Kidney (tissue), 14 donors: ENCODE measurements around the gene CCDC201. TPM values are rescaled to one million over a fixed set of nuclear protein-coding genes. Genes with fewer than 3 reads are reported as not detected.
"Not testable (repeated sequence)": the region's sequence is repeated elsewhere in the genome, so short reads cannot be mapped to it uniquely, and the experiment has no call there.

Experiments used
- DNase-seq, 5 donors: peaks; one replicate each; pipeline ENCODE4 v3.0.0-alpha.2; 2013 to 2020
- FAIRE-seq: peaks from 2 replicates; lab custom pipeline; 2012; peaks lifted over from hg19 to GRCh38; lab: Jason Lieb, UNC
- H3K27ac ChIP-seq, 2 donors: one replicate each; pipeline ENCODE4 v1.7.0; 2013; ENCODE audit warnings: low read depth in 2 of 2, low read length in 2 of 2, inconsistent platforms in 1 of 2
- H3K27me3 ChIP-seq: one replicate; pipeline ENCODE4 v1.7.1; 2013; ENCODE audit warnings: low read length, inconsistent platforms; ENCODE audit not compliant: control insufficient read depth, insufficient read depth
- H3K36me3 ChIP-seq, 3 donors: one replicate each; pipeline versions ENCODE4 v1.7.0 to v1.7.1; 2013; ENCODE audit warnings: low read length in 3 of 3, control low read depth in 1 of 3, inconsistent platforms in 1 of 3; ENCODE audit not compliant: insufficient read depth in 3 of 3, control insufficient read depth in 2 of 3
- H3K4me1 ChIP-seq, 3 donors: one replicate each; pipeline versions ENCODE4 v1.7.0 to v1.7.1; 2013; ENCODE audit warnings: low read length in 3 of 3, inconsistent platforms in 1 of 3, low read depth in 1 of 3; ENCODE audit not compliant: control insufficient read depth in 2 of 3, insufficient read depth in 2 of 3
- H3K4me3 ChIP-seq, 3 donors: one replicate each; pipeline versions ENCODE4 v1.7.0 to v1.8.1; 2013; ENCODE audit warnings: low read length in 3 of 3, control low read depth in 1 of 3, inconsistent platforms in 1 of 3
- H3K9ac ChIP-seq, 3 donors: one replicate each; pipeline versions ENCODE4 v1.7.0 to v1.7.1; 2013; ENCODE audit warnings: low read length in 3 of 3, control low read depth in 1 of 3, inconsistent platforms in 1 of 3
- H3K9me3 ChIP-seq, 3 donors: one replicate each; pipeline versions ENCODE4 v1.7.0 to v1.7.1; 2013; ENCODE audit warnings: low read length in 3 of 3, control low read depth in 1 of 3, inconsistent platforms in 1 of 3; ENCODE audit not compliant: control insufficient read depth in 2 of 3, insufficient read depth in 1 of 3
- intact Hi-C: fragments of 100-400 bp; cut with DNase I; formaldehyde crosslinking; loops from one replicate; pipeline ENCODE4 v1.11.1; 2022
- polyA plus RNA-seq: library from polyadenylated mRNA; stranded (reverse); fragments of 350-450 nt; fragmentation: Illumina TruSeq; extraction: RNeasy Lipid Tissue Mini Kit (QIAGEN cat#74804); gene quantifications from one replicate; pipeline ENCODE4 v1.2.3, GENCODE V29; 2014; ENCODE audit warnings: low read depth, low replicate concordance; ENCODE audit not compliant: insufficient read depth
- total RNA-seq: library from RNA; stranded (reverse); fragmentation: NEBNext Ultra II Directional; extraction: Animal tissue kit (Norgen Biotek cat#: 25700); gene quantifications from one replicate; pipeline ENCODE4 v1.2.1, GENCODE V29; 2021
- TF ChIP-seq, protein P1 (sequence below): IDR thresholded peaks from 3 replicates; pipeline ENCODE4 v1.5.1; 2012; ENCODE audit warnings: mild to moderate bottlenecking, moderate library complexity, borderline replicate concordance; ENCODE audit not compliant: insufficient read depth; ENCODE audit errors: extremely low read depth
- donor health status: control.
- donor health status: control.
- donor health status: control.
- donor health status: control.
- donor health status: control.
- donor health status: DM: yes; HTN: yes; CAD: no.
- donor health status: Normal renal cell carcinoma (clear cell type).

The CCDC201 gene
- total and polyA plus RNA-seq, 2 donors from 2014 or later, result not detected

DNA sequence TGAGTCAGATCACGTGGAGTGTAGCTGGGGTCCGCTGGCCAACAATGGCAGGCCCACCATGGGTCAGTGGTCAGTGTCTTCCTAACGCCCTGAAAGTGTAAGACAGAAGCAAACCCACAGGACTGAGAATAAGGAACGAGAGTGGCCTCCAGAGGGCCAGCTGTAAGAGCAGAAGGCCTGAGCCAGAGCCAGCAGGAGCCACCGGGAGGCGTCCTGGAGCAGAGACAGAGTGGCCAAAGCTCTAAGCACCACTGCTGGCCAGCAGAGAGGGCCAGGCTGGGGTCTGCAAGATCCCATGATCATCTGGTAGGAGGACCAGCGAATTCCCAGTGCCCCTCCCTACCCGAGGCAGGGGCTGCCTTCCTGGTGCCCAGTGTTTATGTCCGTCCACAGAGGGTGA, 9.2 kb downstream of the CCDC201 start:
- Histone ChIP-seq H3K4me3 (no peak overlapping the region), H3K27me3 (no peaks in the 10 kb centered on the region), H3K9ac (no peak overlapping the region), H3K36me3 (no peaks in the 10 kb centered on the region), H3K9me3 (no peaks in the 10 kb centered on the region), H3K4me1 (no peaks in the 10 kb centered on the region), H3K27ac (no peak overlapping the region)
- TF ChIP-seq, protein P1, sequence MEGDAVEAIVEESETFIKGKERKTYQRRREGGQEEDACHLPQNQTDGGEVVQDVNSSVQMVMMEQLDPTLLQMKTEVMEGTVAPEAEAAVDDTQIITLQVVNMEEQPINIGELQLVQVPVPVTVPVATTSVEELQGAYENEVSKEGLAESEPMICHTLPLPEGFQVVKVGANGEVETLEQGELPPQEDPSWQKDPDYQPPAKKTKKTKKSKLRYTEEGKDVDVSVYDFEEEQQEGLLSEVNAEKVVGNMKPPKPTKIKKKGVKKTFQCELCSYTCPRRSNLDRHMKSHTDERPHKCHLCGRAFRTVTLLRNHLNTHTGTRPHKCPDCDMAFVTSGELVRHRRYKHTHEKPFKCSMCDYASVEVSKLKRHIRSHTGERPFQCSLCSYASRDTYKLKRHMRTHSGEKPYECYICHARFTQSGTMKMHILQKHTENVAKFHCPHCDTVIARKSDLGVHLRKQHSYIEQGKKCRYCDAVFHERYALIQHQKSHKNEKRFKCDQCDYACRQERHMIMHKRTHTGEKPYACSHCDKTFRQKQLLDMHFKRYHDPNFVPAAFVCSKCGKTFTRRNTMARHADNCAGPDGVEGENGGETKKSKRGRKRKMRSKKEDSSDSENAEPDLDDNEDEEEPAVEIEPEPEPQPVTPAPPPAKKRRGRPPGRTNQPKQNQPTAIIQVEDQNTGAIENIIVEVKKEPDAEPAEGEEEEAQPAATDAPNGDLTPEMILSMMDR, result no peak
- intact Hi-C loops, result loop anchor here (10.0 kb wide), 1 partner anchor 709 kb away; the partner anchor contains the start of gene RAMP3
- no peak for DNase-seq
- FAIRE-seq, result no peak

DNA sequence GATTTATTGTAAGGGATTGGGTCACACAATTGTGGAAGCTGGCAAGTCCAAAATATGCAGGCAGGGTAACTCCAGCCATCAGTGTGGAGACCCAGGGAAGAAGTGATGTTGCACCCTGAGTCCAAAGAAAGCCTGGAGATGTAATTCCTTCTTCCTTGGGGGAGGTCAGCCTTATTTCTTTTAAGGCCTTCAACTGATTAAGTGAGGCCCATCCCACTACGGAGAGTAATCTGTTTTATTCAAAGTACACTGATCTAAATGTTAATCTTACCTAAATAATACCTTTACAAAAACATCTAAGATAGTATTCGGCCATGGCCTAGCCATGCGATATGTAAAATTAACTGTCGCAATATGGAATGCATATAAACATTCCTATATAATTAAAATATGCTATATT, 16.0 kb downstream of the CCDC201 start:
- H3K27me3 ChIP-seq, H3K4me1 ChIP-seq, H3K9me3 ChIP-seq, DNase-seq, intact Hi-C loops, H3K4me3 ChIP-seq, FAIRE-seq, H3K27ac ChIP-seq, H3K36me3 ChIP-seq, H3K9ac ChIP-seq: not testable (repeated sequence)

DNA sequence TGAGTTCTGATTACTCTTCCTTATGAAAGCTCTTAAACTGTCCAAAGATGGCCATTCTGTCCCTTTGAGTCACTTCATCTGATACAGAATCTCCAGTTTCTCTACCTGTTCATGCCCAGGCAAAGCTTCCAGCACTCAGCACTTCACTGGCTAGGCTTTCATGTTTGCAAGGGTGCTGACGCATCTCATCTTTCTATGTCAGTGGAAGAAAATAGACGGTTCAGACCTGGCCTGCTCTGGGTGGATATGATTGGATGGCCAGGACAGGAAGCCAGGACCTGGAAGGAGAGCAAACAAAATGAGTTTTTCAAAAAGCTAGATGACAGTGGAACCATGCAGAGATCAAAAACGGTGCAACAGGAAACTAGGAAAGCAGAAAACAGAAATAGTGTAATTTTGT, 17.2 kb downstream of the CCDC201 start:
- FAIRE-seq, H3K4me3 ChIP-seq, H3K27me3 ChIP-seq, DNase-seq, H3K9ac ChIP-seq, H3K36me3 ChIP-seq, H3K27ac ChIP-seq, H3K9me3 ChIP-seq, H3K4me1 ChIP-seq, intact Hi-C loops: not testable (repeated sequence)

DNA sequence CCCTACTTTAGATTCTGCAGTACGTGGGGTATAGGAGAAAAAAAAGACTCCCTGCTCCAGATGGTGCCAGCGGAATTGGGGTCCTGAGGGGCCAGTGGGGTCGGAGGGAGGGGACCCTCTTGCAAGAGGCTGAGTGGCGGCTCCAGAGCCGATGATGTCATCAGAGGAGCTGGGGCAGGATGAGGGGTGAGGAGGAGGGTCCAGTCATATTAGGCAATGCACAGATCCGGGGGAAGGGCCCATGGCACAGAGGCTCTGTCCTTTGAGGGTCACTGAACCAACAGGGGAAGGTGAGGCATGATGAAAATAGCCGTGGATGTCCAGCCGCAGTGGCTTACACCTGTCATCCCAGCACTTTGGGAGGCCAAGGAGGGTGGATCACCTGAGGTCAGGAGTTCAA, 19.4 kb downstream of the CCDC201 start:
- DNase-seq, H3K36me3 ChIP-seq, H3K27ac ChIP-seq, H3K4me1 ChIP-seq, H3K9me3 ChIP-seq, FAIRE-seq, intact Hi-C loops, H3K4me3 ChIP-seq, H3K9ac ChIP-seq, H3K27me3 ChIP-seq: not testable (repeated sequence)

DNA sequence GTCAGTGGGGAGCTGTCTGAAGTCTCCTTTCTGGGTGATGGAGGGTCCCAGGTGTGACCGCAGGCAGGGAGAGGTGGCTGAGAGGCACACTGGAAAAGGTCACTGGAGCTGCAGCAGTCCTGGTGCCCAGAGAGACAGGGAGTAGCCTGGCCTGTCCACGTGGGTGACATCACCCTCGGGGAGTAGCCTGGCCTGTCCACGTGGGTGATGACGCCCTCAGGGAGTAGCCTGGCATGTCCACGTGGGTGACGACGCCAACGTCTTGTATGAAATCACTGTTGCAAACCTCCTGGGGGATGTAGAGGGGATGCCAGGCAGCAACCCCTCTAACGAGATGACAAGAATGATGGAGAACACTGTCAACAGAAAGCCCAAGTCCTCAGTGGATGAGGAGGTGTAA, 19.9 kb downstream of the CCDC201 start:
- DNase-seq, H3K4me3 ChIP-seq, H3K36me3 ChIP-seq, H3K9ac ChIP-seq, H3K4me1 ChIP-seq, FAIRE-seq, intact Hi-C loops, H3K9me3 ChIP-seq, H3K27ac ChIP-seq, H3K27me3 ChIP-seq: not testable (repeated sequence)

DNA sequence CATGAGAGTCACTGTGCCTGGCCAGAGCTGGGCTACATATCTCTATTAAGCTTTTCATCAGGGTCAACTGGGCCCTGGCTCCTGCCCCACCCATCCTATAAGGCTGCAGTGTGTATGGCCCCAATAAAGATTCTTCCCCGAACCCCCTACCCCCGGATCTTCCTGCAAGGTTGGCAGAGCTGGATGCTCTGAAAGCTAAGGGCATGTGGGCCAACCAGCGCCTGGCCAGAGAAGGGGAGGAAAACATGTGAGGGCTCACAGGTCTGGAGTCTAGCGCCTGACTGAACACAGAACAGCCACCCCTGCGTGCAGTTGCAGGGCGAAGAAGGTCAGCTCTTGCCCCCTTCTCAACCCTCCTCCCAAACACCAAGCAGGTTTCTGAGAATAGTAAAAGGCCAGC, 24.1 kb downstream of the CCDC201 start:
- H3K4me3 ChIP-seq, H3K27me3 ChIP-seq, FAIRE-seq, H3K9ac ChIP-seq, intact Hi-C loops, H3K9me3 ChIP-seq, H3K36me3 ChIP-seq, DNase-seq, H3K4me1 ChIP-seq, H3K27ac ChIP-seq: not testable (repeated sequence)

DNA sequence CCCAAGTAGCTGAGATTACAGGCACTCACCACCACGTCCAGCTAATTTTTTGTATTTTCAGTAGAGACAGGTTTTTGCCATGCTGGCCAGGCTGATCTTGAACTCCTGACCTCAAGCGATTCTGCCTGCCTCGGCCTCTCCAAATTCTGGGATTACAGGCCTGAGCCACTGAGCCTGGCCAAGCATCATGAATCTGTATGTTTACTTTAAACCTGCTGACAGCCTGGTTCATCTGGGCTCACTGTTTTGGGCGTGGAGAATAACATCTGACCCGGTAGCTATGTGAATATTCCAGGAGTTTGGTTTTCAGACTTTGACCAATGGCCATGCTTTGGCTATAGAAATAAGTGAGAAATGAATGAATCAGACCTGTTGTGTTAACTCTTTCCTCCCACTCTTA, 26.3 kb downstream of the CCDC201 start:
- H3K4me1 ChIP-seq, H3K36me3 ChIP-seq, H3K9me3 ChIP-seq, H3K27me3 ChIP-seq, intact Hi-C loops, H3K4me3 ChIP-seq, H3K27ac ChIP-seq, H3K9ac ChIP-seq, FAIRE-seq, DNase-seq: not testable (repeated sequence)
